NCI-H146 (cell line): Measurements from ENCODE around the gene TIAL1.
A peak's percentile ranks its signal among the peaks of the same experiment; 100 is the strongest.
"Not testable (repeated sequence)": the region's sequence is repeated elsewhere in the genome, so short reads cannot be mapped to it uniquely, and the experiment has no call there.

Experiments used
- DNase-seq: peaks from one replicate; lab custom pipeline; 2025; lab: John Stamatoyannopoulos, UW

TIAL1 gene

DNA sequence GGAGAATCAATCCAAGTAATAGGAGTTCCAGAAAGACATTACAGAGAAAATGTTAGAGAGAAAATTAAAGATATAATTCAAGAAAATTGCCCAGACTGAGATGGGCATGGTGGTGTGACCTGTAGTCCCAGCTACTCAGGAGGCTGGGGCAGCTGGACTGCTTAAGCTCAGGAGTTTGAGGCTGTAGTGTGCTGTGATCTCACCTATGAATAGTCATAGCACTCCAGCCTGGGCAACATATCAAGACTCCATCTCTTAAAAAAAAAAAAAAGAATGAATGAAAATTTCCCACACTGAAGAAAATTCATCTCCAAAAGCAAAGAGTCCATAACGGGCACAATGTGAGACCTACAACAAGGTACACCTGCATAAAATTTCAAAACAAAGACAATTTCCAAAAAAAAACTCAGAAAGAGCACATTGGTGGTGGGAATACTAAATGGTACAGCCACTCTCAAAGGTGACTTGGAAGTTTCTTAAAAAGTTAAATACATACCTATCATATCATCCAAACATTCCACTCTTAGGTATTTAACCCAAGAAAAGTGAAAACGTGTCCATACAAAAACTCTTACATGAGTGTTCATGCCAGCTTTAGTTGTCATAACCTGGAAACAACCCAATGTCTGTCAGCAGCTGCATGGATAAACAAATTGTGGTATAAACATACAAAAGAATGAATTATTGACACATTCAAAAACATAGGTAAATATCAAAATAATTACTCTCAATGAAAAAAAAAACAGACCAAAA is 47.3 kb downstream of the TIAL1 start:
- no peak for DNase-seq

DNA sequence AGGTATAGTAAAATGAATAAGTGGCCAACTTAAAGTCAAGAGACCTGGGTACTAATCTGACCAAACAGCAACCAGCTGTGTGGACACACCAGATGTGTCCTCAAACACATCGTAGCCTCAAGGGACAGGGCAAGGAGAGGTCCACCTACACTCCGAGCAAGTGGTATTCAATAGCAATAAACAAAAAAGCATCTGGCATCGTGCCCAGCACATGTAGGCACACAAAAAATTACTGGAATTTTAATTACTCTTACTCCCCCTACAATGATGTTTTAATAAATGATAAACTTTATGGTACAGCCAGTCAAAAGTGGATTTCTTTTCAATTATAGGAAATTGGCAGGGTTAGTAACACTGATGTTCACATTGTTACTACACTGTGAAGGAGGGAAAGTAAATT is 50.8 kb downstream of the TIAL1 start:
- peak; percentile 12 for DNase-seq

DNA sequence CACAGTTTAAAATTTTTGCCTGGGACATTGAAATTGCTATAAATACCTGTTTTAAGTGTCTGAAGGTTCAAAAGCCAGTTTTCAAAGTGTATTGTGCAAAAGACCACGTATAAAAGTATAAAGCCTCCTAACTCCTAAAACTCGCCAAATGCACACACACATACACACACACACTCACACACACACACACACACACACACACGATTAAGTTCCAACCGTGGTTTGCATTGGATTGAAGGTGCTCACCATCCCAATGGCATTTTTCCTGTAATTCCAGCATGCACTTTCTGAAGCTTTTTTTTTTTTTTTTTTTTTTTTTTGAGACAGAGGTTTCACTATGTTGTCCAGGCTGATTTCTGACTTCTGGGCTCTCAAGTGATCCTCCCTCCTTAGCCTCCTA is 51.5 kb downstream of the TIAL1 start:
- no peak for DNase-seq

DNA sequence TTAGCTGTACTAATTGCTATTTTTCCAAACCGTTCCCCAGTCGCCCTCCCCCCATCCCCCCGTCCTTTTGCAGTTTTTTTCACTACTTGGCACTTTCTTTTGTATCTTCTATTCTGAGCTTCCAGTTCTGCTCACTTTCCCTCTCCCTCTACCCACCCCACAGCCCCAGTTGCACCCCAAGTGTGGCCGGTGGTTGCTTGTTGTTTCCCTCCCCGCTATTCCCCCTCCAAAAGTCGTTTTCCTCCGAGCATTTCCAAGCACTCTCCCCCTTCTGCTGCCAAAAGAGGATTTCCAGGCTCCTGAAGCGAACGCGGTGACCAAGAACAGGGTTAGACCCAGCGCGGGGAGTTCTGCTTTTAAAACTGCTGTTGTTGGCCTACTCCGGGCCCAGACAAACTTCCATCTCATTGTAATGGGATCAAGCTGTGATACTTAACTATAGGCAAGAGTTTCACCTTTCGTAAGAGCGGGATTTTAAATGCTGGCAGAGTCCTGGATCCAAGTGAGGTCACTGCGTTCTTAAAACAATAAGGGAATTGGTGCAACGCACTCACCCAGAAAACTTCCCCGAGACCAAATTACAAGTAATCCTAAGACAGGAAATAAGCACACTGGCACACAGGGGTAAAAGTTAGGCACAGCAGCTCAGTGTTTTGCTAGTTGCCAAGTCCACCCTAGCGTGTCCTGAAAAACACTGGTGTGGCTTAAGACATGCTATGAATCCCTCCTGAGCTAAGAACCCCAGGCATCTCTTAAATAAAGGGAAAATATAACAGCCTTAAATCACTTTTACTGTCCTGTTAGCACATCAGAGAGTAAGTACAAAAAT is 52.7 kb downstream of the TIAL1 start:
- DNase-seq, result no peak

DNA sequence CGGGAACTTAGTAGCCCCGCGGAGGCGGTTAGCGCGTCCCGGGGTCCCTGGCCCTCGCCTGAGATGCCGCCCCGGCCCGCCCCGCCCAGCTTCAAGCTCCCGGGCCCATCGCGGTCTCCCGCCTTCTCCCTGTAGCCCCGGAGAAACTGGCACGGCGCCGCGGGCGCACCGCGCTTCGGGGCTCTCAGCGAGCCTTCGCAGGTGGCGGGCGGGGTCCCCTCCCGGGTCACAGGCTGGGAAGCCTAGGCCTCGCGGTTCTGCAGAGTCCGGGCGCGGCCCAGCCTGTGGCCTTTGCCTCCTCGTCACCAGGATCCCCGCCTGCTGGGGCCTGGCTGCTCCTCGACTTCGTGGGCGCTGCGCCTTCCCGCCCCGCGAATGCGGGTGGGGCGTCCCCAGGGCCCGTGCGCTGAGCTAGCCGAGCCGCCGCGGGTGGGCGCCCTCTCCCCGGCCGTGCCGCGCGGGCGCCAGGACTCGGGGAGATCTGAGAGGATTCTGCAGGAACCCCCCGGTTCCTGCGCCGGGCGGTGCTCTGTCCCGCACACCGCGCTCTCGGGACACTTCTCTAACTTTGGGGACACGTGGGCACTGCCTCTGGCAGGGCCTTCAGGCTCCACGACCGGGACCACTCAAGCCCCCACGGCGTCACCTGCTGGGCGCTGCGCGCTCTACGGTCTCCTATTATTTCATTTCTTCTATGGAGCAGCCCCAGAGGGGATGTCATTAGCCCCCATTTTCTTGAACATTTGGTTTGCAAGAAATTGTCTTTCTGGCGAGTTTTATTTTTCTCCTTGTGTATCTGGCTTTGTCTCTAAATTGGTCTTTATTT is 53.6 kb downstream of the TIAL1 start:
- DNase-seq, result peak; percentile 70

DNA sequence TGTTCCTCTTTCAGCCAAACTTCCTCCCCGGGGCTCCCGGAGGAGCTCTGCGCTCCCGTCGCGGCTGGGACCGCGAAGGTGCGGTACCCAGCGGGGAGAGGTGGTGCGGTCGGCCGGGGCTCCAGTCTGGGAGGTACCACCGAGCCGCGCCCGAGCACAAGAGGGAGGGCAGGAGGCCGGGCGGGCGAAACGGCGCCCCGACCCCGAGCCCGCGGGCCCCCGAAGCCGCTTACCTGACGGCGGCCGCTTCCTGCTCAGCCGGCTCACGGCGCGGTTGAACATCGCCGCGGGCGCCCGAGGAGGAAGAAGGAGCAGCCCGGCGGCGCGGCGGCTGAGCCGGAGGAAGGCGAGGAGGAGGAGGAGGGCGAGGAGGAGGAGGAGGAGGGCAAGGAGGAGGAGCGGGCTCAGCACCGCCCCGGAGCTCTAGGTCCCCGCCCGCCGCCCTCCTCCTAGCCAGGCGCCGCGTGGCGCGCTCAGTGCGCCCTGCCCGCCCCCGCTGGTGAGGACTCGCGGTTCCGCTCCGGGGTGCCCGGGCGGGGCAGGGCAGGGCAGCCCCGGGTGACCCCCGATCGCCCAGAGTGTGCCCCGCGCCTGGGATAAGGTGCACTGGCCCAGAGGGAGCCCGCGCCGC is 54.3 kb downstream of the TIAL1 start, which contains the start of gene RGS10:
Gene RGS10, minus strand, starts transcription at position 363 of the 631 bp plus-strand sequence. Its CDS starts 81 bp downstream, at position 282.
- DNase-seq, result peak; percentile 76

DNA sequence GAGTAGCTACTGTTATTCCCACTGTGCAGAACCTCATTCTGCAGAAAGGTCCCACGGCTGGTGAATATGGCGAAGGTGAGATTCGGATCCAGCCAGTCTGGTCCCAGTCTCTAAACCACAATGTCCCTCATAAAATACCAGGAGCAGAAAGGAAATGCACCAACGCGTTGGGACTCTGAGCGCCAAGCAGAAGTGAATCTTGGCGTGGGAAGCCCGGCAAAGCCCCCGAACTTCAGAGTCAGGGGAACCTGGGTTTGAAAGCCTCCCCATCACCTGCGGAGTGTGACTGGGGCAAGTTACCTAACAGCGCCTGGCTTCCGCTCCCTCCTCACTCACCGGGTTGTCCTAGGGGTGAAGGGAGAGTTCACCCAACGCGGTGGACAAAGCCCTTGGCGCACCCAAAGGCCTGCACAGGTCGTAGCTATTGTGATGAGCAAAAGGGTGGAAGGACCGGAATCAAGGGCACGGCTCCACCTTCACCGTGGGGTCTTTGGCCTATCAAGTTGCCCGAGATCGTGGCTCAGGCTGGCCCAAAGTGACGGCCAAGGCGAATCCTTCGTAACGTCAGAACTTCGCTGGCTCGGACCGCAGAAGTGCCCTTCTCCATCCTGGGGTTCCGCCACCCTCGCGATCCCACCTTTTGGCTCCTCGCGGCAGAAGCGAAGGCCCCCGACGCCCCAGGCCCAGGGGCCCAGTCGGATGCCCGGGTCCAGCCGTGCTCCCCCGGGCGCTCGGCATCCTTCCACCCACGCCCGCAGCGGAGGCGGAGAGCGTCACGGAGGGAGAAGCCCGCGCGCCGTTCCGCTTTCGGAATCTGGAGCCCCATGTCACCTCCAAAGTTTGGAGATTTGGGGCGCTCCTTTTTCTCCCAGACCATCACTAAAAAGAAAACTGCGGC is 55.1 kb downstream of the TIAL1 start:
- DNase-seq, result no peak

DNA sequence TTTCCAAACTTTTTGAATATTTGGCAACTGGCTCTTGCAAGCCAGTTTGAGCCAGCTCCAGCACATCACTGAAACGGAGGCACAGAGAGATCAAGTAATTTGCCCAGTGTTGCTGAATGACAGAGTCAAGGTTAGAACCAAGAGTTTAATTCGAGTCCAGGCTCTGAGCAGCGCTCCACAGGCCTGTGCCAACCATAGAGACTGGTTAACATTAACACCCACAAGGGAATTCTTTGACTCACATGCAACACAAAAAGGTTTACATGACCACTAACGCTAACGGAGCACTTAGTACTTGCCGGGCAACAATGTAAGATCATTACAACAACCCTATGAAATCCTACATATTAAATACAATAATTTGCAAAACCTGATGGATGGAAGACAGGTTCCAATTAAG is 55.7 kb downstream of the TIAL1 start:
- DNase-seq, result no peak

DNA sequence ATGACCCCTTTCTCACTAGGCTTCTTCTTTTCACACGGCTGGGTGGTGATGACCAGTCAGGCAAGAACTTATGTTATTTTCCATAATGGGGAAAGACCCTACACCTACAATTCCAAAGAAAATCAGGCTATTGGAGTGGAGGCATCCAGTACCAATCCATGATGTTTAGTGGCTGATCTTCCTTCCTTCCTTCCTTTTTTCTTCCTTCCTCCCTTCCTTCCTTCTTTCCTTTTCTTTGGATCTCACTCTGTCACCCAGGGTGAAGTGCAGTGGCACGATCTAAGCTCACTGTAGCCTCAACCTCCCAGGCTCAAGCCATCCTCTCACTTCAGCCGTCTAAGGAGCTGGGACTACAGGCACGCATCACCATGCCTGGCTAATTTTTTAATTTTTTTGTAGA is 56.7 kb downstream of the TIAL1 start:
- DNase-seq, result no peak

DNA sequence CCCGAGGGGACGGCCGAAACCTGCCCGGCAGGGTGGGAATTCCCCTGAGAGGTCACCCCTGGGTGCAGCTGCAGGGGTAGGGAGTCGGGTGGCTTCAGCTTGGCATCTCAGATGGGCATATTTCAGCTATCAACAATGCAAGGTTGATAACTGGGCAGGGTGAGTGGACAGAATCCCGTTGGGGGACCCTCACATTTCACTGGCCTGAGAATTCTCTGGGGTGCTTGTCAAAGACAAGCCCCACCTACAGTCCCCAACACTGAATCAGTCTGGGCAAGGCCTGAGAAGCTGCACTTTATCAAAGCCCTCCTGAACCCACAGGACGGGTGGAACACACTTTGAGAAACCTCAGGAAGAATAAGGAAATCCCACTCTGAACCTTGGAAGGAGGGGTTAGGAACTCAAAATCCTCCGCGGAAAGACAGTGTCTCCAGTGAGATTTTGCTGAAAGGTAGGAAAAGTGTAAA is 57.4 kb downstream of the TIAL1 start:
- DNase-seq, result no peak

DNA sequence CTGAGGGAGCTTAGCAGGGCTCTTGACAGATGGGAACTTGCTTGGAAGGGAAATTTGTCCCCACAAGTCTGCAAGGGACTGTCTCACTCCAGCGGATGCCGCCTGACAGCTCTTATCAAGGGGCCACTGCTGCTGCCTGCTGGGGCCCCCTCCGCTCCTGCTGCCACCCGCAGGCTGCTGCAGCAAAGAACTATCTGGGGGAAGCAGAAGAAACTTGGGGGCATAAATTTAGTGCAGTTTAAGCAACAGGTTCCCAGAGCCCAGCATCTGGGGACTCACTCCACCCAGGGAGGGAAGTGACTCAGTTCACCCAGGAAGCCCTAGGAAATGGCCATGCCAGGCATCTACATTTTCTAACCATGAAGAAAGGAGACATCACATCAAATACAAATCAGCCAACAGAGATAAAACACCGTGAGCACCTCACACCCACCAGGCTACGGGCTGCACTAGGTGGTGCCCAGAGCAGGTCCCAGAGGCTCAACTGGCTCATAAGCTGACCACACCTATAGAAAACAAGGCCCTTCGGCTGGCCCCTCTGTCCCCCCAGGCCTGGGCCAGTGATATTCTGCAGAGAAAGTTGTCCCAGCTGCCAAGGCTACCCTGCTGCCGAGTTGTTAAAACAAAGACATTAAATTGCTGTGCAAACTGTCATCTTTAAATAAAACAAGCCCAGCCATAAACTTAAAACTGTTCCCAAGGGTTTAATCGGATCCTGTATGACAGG is 58.0 kb downstream of the TIAL1 start:
- DNase-seq, result peak; percentile 10

DNA sequence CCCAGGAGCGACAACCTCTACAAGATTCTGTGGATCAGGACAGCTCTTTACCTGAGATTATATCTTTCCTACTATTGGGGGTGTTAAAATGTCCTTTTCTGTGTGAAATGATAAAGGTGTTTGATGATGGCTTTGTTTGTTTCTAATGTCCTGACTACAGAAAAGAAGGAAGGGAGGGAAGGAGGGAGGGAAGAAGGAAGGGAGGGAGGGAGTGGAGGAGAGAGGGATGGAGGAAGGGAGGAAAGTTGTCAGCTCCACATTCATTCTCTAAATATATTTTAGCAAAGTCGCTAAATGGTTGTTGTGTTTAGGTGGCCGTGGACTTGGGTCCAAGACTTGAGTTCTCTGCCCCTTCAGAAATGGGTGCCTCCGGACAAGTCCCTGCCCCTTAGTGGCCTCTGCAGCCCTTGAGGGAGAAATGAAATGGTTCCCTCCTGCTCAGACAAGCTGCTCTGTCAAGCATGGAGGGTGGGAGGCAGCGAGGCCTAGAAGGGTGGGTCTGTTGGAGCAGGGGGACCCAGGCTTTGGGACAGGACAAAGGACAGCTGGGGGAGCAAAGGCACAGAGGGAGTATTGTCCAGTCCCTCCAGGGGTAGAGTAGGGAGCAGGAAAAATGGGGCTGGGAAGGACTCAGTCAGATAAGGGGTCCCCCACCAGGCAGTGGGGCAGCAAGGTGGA is 58.7 kb downstream of the TIAL1 start:
- no peak for DNase-seq

DNA sequence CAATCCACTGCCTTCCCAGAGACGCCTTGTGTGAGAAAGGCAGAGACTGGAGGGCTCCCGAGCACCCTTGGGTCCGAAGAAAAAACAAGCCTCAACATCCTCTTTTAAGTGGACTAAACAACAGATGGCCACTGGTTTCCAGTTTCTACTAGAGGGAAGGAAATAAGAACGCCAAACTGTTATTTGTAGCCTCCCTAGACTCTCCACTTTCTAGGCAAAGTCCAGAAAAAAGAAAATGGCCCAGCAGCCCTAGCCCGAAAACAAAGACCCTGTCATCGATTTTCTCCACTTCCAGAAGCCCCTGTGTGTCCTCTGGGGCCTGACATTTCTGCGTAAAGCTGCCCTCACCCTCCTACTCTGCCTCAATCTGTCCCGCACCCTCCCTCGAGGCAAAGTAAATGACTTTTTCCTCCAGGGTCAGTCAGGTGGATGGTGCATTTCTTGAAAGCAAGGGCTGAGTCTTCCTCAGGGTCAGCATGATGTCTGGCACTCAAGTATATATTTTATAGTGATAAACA is 60.2 kb downstream of the TIAL1 start:
- DNase-seq, result no peak

DNA sequence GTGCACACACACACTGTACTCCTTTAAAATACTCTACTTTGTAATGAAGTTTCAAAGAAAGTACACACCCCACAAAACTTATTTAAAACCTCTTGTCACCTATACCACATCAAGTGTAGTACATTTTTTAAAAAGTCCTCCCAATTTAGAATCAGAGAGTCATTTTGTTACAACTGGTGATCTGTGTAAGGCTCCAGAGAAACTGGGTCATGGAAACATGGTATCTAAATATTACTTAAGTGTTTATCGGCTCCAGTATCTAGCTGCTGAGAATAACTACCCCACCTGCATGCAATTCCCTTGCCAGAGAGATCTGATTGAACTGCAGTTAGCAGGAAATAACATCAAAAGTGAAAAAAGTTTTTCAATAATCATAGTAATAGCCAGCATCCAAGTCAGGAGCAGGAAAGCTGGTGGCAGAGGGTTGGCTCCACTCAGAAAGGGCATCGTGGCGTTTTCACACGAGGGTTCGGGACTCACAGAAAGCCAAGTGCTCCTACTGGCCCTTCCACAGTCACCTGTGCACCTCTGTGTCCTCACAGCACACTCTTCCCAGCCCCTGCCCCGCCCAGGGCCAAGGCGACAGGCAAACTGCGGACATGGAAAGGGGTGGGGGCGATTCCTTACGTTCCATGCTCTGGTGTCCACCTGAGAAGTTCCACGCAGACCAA is 60.8 kb downstream of the TIAL1 start:
- DNase-seq, result no peak

DNA sequence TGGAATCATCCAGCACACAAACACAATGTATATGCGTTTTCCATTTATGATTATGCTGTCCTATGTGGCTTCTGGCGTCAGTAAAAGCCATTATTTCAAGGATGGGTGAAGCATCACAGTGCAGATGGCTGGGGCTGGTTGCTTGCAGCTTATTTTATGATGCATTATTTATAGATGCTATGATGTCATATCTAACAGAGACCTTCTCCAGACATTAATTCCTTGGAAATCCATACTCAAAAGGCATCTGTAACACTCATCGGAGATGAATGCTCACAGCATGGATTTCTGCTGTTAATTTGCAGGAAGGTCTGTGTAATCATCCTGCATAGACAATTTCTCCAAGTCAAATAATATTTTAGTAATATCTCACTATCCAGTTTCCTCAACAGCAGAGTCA is 61.5 kb downstream of the TIAL1 start:
- no peak for DNase-seq

DNA sequence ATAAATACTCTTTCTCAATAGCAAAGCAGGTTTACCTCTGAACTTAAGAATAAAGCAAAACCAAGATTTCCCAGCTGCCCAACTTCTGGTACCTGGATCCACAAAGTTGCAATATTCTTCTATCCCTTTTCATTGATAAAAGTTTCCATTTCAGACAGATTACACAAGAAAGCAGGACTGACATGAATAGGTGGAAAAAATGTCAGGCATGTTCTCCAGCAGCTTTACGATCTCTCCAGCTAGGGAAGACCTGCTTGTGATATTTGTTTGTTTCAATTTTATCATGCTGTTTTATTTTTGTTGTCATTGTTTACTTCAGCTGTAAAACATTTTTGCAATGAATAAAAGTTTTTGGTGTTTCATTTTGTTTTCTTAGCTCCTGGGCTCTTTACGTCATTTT is 63.3 kb downstream of the TIAL1 start:
- DNase-seq, result no peak

DNA sequence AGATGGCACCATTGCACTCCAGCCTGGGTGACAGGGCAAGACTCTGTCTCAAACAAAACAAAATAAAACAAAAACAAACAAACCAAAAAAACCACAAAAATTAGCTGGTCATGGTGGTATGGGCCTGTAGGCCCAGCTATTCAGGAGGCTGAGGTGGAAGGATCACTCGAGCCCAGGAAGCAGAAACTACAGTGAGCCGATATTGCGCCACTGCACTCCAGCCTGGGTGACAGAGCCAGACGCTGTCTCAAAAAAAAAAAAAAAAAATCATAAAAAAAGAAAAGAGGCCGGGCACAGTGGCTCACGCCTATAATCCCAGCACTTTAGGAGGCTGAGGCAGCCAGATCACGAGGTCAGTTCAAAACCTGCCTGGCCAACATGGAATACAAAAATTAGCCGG is 64.0 kb downstream of the TIAL1 start:
- not testable (repeated sequence) for DNase-seq

DNA sequence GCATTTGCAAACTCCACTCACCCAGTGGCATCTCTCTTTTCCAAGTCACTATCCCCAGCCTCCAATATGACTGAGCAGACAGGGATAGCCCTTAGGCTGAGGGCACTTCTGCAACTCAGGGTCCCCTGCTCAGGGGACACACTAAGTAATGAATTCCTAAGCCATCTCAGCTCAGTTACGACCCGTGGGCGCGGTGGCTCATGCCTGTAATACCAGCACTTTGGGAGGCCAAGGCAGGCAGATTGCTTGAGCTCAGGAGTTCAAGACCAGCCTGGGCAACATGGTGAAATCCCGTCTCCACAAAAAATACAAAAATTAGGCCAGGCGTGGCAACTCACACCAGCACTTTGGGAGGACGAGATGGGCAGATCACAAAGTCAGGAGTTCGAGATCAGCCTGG is 64.5 kb downstream of the TIAL1 start:
- DNase-seq, result not testable (repeated sequence)

DNA sequence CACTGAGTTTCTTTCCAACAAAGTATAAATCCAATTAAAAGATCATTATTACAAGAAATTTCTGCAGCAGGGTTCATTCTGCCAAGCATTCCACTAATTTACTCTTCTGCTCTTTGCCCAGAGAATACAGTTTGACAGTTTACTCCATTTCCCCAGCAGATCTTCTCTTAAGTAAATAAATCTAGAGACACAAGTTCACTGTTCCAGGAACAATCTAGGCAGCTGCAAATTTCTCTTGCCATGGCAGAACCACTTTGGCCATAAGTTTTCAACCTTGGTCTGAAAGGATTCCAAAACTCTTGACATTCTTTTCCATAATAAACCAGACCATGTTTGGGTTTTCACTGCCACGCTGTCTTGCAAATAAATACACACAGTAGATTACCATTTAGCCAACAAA is 65.7 kb downstream of the TIAL1 start:
- DNase-seq, result no peak
